ENCODE results near the gene FLII.

The FLII gene

DNA sequence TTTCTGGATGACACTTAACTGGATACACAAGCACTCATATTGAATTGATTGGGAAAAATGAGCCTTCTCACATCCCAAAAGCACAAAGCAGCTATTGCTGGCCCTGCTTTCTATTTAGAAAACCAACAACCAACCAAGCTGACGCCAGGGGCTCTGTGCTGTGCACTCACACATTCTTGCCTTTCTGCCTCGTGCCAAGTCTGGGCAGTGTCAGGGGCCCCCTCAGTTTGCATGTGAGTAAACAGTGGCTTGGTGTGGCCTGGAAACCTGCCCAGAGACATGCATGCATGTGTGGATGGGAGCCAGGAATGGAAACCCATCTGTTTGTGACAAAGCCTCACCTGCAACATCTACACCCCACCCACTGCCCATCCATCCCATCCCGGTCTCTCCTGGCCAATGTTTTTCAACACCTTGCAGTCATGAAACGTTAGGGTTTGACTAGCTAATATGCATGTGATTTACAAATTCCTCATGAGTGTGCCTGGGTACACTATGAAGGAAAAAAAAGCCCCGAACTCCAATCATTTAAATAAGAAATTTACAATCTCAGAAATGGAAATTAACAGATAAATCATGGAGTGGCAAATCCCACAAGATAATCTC is 22.3 kb upstream of the FLII start:
- no peak overlapping the region for H3K4me3 ChIP-seq (ENCODE audit: low read depth, low read length)
- DNase-seq (ENCODE audit: low read depth), result no peak
- TF ChIP-seq, protein P1, sequence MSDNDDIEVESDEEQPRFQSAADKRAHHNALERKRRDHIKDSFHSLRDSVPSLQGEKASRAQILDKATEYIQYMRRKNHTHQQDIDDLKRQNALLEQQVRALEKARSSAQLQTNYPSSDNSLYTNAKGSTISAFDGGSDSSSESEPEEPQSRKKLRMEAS (IDR thresholded peaks at IDR 0.05; ENCODE audit: low read depth, low read length), result no peak

DNA sequence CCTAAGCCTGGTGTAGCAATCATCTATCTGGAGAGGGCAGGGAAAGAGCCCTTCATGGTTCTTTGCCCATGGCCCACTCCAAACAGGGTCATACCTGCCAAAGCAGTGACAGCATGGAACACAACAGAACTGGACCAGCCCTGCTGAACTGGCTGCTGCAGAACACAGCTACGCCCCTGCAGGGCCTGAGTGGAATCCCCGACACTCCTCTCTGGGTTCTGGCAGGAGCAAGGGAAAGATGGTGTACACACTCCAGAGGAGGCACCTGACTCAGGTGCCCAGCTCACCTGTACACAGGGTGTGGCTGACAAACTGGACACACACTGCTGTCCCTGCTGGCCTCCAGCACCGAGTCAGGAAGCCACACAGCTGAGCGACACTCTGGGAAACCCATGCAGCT is 21.7 kb upstream of the FLII start:
- H3K4me3 ChIP-seq (ENCODE audit: low read depth, low read length), result no peak overlapping the region
- no peak for DNase-seq (ENCODE audit: low read depth)
- TF ChIP-seq, protein P1 (IDR thresholded peaks at IDR 0.05; ENCODE audit: low read depth, low read length), result no peak
- no peak for TF ChIP-seq MYC (IDR thresholded peaks at IDR 0.05; ENCODE audit: low read depth, low read length)
- TF ChIP-seq, protein P2, sequence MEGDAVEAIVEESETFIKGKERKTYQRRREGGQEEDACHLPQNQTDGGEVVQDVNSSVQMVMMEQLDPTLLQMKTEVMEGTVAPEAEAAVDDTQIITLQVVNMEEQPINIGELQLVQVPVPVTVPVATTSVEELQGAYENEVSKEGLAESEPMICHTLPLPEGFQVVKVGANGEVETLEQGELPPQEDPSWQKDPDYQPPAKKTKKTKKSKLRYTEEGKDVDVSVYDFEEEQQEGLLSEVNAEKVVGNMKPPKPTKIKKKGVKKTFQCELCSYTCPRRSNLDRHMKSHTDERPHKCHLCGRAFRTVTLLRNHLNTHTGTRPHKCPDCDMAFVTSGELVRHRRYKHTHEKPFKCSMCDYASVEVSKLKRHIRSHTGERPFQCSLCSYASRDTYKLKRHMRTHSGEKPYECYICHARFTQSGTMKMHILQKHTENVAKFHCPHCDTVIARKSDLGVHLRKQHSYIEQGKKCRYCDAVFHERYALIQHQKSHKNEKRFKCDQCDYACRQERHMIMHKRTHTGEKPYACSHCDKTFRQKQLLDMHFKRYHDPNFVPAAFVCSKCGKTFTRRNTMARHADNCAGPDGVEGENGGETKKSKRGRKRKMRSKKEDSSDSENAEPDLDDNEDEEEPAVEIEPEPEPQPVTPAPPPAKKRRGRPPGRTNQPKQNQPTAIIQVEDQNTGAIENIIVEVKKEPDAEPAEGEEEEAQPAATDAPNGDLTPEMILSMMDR (IDR thresholded peaks at IDR 0.05; ENCODE audit: low read depth, low read length), result no peak
- no peak for TF ChIP-seq POLR2A (IDR thresholded peaks at IDR 0.05; ENCODE audit: extremely low read depth, insufficient read length)

DNA sequence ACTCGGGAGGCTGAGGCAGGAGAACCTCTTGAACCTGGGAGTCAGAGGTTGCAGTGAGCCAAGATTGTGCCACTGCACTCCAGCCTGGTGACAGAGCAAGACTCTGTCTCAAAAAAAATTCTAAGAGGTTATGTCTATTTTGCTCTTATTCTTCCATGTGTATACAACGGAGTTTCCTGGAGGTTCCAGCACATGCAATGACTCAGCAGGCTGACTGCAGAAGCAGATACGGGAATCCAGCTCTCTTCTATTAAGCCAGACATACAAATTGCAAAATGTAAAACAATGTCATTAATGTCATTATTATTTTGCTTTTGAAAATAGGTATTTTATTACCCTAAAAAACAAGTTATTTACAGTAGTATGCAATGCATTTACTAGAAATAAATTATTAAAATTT is 20.3 kb upstream of the FLII start:
- no peak overlapping the region for H3K4me3 ChIP-seq (ENCODE audit: low read depth, low read length)
- TF ChIP-seq, protein P1 (IDR thresholded peaks at IDR 0.05; ENCODE audit: low read depth, low read length), result no peak
- TF ChIP-seq, protein P2 (IDR thresholded peaks at IDR 0.05; ENCODE audit: low read depth, low read length), result no peak
- no peak for TF ChIP-seq POLR2A (IDR thresholded peaks at IDR 0.05; ENCODE audit: extremely low read depth, insufficient read length)
- no peak for TF ChIP-seq MYC (IDR thresholded peaks at IDR 0.05; ENCODE audit: low read depth, low read length)
- DNase-seq (ENCODE audit: low read depth), result no peak

DNA sequence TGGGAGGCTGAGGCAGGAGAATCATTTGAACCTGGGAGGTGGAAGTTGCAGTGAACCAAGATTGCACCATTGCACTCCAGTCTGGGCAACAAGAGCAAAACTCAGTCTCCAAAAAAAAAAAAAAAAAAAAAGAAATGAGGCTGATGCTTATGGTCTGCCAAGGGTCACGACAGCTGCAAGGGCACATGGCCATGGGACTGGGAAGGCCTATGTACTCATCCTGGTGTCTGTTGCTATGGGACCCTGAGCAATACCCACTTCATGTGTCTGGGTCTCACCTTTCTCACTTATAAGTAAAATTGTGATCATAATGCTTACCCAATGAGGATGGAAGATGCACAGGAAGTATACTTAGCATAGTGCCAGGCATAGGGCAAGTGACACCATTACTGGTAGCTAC is 18.5 kb upstream of the FLII start:
- no peak overlapping the region for H3K4me3 ChIP-seq (ENCODE audit: low read depth, low read length)
- no peak for DNase-seq (ENCODE audit: low read depth)
- no peak for TF ChIP-seq MYC (IDR thresholded peaks at IDR 0.05; ENCODE audit: low read depth, low read length)
- TF ChIP-seq, protein P1 (IDR thresholded peaks at IDR 0.05; ENCODE audit: low read depth, low read length), result no peak
- no peak for TF ChIP-seq POLR2A (IDR thresholded peaks at IDR 0.05; ENCODE audit: extremely low read depth, insufficient read length)
- TF ChIP-seq, protein P2 (IDR thresholded peaks at IDR 0.05; ENCODE audit: low read depth, low read length), result no peak

DNA sequence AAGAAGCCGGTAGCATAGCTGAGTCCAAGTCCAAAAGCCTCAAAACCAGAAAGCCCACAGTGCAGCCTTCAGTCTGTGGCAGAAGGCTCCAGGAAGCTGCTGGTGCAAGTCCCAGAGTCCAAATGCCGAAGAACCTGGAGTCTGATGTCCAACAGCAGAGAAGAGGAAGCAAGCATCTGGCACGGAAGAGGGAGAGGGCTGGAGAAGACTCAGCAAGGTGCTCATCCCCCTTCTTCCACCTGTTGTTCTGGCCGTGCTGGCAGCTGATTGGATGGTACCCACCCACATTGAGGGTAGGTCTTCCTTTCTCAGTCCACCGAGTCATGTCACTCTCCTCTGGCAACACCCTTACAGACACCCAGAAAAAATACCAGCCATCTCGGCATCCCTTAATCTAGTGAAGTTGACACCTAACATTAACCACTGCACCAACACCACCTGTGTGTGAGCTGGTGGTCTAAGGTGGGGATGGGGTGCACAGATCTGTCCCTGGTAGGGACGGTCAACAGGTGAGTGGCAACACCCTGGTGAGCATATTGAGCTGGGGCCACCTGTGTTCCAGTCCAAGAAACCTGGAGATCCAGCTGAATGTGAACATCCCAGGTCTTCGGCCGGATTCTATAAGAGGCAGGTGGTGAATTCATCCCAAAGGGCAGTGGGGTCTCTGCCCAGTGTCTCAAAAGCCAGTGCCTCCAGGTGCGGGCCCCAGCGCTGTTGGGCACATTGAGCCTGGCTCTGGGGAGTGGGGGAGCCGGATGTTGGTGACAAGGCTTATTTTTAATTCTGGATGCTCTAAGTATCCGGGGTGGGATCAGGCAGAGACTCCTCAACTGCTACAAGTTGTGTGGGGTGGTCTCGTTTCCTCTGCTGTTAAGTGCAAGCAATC is 11.8 kb upstream of the FLII start:
- H3K4me3 ChIP-seq (ENCODE audit: low read depth, low read length), result no peak overlapping the region
- no peak for TF ChIP-seq MYC (IDR thresholded peaks at IDR 0.05; ENCODE audit: low read depth, low read length)
- TF ChIP-seq, protein P1 (IDR thresholded peaks at IDR 0.05; ENCODE audit: low read depth, low read length), result no peak
- no peak for TF ChIP-seq POLR2A (IDR thresholded peaks at IDR 0.05; ENCODE audit: extremely low read depth, insufficient read length)
- TF ChIP-seq, protein P2 (IDR thresholded peaks at IDR 0.05; ENCODE audit: low read depth, low read length), result no peak
- no peak for DNase-seq (ENCODE audit: low read depth)

Measured in NB4 (cell line).